Measurements from ENCODE around the gene ZNF547. TPM values are rescaled to one million over a fixed set of nuclear protein-coding genes. Genes with fewer than 3 reads are reported as not detected.

Gene ZNF547
- total and polyA plus RNA-seq, 2 donors (not counting 3 experiments of a cell fraction or from before 2014, with no cell fraction given), result 1.9 to 2.7 TPM

DNA sequence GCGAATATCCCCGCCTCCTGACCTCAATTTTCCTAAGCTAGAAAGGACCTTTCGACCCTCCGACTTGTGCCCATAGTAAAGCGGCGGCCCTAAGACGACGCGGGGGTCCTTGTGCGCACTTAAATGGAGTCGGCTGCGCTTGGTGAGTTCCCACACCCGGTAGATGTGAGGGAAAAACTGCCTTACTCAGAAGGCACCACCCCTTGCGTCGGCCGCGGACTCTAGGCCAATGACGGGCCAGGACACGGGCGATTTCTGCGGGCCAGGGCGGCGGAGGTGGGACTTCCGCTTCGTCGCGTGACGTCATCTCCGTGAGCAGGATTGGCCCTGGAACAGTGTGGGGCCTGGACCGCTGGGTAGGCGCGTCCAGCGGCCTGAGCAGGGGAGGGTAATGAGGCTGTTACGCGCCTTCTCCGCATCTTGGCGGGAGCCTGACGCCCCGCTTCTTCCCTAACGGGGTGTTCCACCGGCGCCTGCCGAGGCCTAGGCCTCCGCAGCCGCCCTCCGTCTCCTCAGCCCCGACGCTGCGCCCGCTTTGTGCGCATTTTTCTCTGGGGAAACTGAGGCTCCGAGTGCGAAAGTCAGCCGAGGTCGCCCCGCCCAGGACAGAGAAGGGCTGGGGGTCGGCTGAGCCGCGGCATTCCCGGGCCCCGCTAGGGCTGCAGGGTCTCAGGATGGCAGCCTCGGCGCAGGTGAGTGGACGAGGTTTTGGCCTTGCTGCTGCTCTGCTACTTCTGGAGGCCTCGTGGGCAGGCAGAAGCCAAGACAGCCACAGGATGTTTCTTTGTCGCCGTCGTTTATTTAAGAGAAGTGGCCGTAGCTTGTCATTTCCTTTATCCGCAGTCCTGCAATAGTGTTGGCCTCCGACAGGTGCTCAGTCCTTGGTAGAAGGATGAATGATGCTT lies 42.9 kb upstream of the ZNF547 start, which contains the start of gene ZNF543:
TSS of gene ZNF543 (plus strand) at position 293 of the 905 bp plus-strand sequence. CDS start at position 675, 382 bp downstream.
- Histone ChIP-seq H4K20me1 (replicated peaks; ENCODE audit: control insufficient read depth, extremely low read depth, insufficient read depth, low read length) (no peaks in the 10 kb centered on the region), H3K27ac (ENCODE audit: insufficient read depth, low read depth, low read length) (peak within 1 kb of the TSS; percentile 72), H3K36me3 (ENCODE audit: control insufficient read depth in 2 of 2, extremely low read depth in 1 of 2, insufficient read depth in 2 of 2, low read length in 2 of 2) (peaks cover 3 to 11% of the 10 kb centered on the region in 2 experiments), H2AFZ (ENCODE audit: low read depth, low read length) (peak within 1 kb of the TSS; percentile 94), H3K9me3 (replicated peaks; ENCODE audit: control insufficient read depth, insufficient read depth, low read length) (no peaks in the 10 kb centered on the region), H3K4me3 (replicated peaks in 1 of 3; ENCODE audit: insufficient read depth in 1 of 3, low read depth in 1 of 3, low read length in 3 of 3) (peak within 1 kb of the TSS; percentile 52 to 70 (median 65)), H3K9me1 (replicated peaks; ENCODE audit: control insufficient read depth, extremely low read depth, insufficient read depth, low read length) (no peaks in the 10 kb centered on the region), H3K79me2 (ENCODE audit: control insufficient read depth, insufficient read depth, low read length) (peaks cover 24% of the 10 kb centered on the region), H3K4me2 (ENCODE audit: insufficient read depth, low read length) (peak within 1 kb of the TSS; percentile 57), H3K4me1 (ENCODE audit: control insufficient read depth, extremely low read depth, insufficient read depth, low read length) (peaks cover 6% of the 10 kb centered on the region), H3K9ac (replicated peaks; ENCODE audit: extremely low read depth, insufficient read depth, low read length) (peak within 1 kb of the TSS; percentile 87), H3K27me3 (ENCODE audit: control insufficient read depth in 2 of 2, insufficient read depth in 2 of 2, low read length in 2 of 2) (peaks cover 13 to 24% of the 10 kb centered on the region in 2 experiments)
- ChIA-PET POLR2A (interaction anchor here (0.6 kb wide), 1 partner anchor 104 kb away, joined by 3 read pairs; no protein-coding TSS in a partner anchor), CTCF (no interaction called here)
- TF ChIP-seq FOS (IDR thresholded peaks at IDR 0.05; ENCODE audit: borderline replicate concordance, insufficient read depth, low read length) (peak; percentile 26), POLR2AphosphoS5 (IDR thresholded peaks at IDR 0.05; ENCODE audit: insufficient read depth, low read depth, low read length) (peak; percentile 85), MYC (IDR thresholded peaks at IDR 0.05; ENCODE audit: low read depth, low read length) (no peak), JUN (IDR thresholded peaks at IDR 0.05; ENCODE audit: borderline replicate concordance, insufficient read depth, insufficient read length, low read depth) (peak; percentile 65), POLR2A (IDR thresholded peaks at IDR 0.05; ENCODE audit: low read depth, low read length) (peak; percentile 79)
- TF ChIP-seq, protein P1, sequence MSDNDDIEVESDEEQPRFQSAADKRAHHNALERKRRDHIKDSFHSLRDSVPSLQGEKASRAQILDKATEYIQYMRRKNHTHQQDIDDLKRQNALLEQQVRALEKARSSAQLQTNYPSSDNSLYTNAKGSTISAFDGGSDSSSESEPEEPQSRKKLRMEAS (IDR thresholded peaks at IDR 0.05; ENCODE audit: insufficient read depth, insufficient read length), result peak; percentile 25
- intact Hi-C loops (cut with micrococcal nuclease), result loop anchor here (1.0 to 5.0 kb wide), 5 partner anchors 38 to 167 kb away; partner anchors contain the start of genes TRAPPC2B, ZNF264, ZNF419 and ZNF460
- peak; percentile 96 for DNase-seq (ENCODE audit: low read depth, low spot score)
- BruUV-seq (replicated peaks), result TSS peak; percentile 49
- dilution Hi-C loops (cut with MboI; ENCODE audit: extremely low pct_ligation_motif_present, low sequenced_read_pairs), result no loop called here
- FAIRE-seq, result peak; percentile 99

All from endothelial cell of umbilical vein (primary cell).